ENCODE data around the gene GALNT2. TPM values are rescaled to one million over a fixed set of nuclear protein-coding genes. Genes with fewer than 3 reads are reported as not detected.

The GALNT2 gene
- total and polyA plus RNA-seq, 9 of the 15 experiments (the other 6 are each of a cell fraction or from before 2014, with no cell fraction given): 1.6 to 106 (median 51.9) TPM

DNA sequence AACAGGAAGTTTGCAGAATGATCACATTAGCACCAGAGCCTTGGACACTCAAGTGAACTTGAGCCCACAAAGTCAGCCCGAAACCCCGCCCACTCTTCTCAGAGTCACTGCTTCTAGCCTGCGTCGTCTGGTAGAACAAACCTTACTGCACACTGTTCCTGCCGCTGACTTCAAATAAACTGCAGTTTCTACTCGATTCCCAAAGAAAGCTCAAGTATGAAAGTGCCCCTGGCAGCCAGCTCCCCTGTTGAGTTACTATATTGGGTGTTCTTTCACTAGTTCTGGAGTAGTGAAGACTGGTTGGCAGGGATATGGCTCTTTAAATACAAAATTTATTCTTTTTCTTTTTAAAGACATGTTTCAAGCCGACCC is 164.7 kb downstream of the GALNT2 start:
- H3K27me3 ChIP-seq (ENCODE audit: control insufficient read depth in 2 of 2, insufficient read depth in 2 of 2, low read length in 2 of 2): no peaks in the 10 kb centered on the region
- 0 out of 2 replicates have a peak, but pooled peaks have one; percentile 11 for TF ChIP-seq MTA3 (IDR thresholded peaks at IDR 0.05; ENCODE audit: borderline replicate concordance)
- 0 out of 2 replicates have a peak, but pooled peaks have one; percentile 24 for TF ChIP-seq CXXC5 (CRISPR knock-in tag; IDR thresholded peaks at IDR 0.05)
- TF ChIP-seq YY1 (IDR thresholded peaks at IDR 0.05; ENCODE audit: borderline replicate concordance in 1 of 3, control insufficient read depth in 1 of 3, extremely low read depth in 1 of 3, insufficient read depth in 3 of 3, insufficient read length in 1 of 3, insufficient replicate concordance in 2 of 3, low read depth in 1 of 3, low read length in 2 of 3): peak in 1 of 3 experiments; percentile 21
- peak; percentile 33; the same call in 1 of the 2 replicates for TF ChIP-seq GABPA (tag; conservative IDR thresholded peaks at IDR 0.05; ENCODE audit: low read depth)
- peak; percentile 16; the same call in 1 of the 2 replicates for TF ChIP-seq PHF8 (IDR thresholded peaks at IDR 0.05; ENCODE audit: borderline replicate concordance, low read length)
- TF ChIP-seq ELF2 (CRISPR knock-in tag; IDR thresholded peaks at IDR 0.05): no peak
- 0 out of 2 replicates have a peak, but pooled peaks have one; percentile 8 for TF ChIP-seq ZNF592 (IDR thresholded peaks at IDR 0.05)
- no peak for TF ChIP-seq JUN (IDR thresholded peaks at IDR 0.05; ENCODE audit: borderline replicate concordance, low read depth, low read length)
- no peak for TF ChIP-seq JUN (CRISPR knock-in tag; IDR thresholded peaks at IDR 0.05; ENCODE audit: borderline replicate concordance)
- 0 out of 2 replicates have a peak, but pooled peaks have one; percentile 45 for TF ChIP-seq SP1 (CRISPR knock-in tag; IDR thresholded peaks at IDR 0.05)
- no peaks in the 10 kb centered on the region for H3K9me3 ChIP-seq (replicated peaks; ENCODE audit: control insufficient read depth, insufficient read depth, low read depth, low read length)
- H3K9ac ChIP-seq (ENCODE audit: insufficient read depth in 1 of 2, low read depth in 2 of 2, low read length in 2 of 2): peak overlapping the region in 1 of 2 experiments; percentile 6; a peak in 1 of 4 replicates
- peak overlapping the region; percentile 53; the same call in 1 of the 3 replicates for H3K27ac ChIP-seq (ENCODE audit: extremely low read depth, low read depth, low read length)
- peak in 2 of 4 experiments; percentile 40 to 75 for DNase-seq (ENCODE audit: extremely low read depth in 1 of 4, low spot score in 3 of 4)
- no peaks in the 10 kb centered on the region for H3K9me1 ChIP-seq (ENCODE audit: control insufficient read depth, insufficient read depth, low read length)
- peak overlapping the region; percentile 13; the same call in 1 of the 2 replicates for H2AFZ ChIP-seq (ENCODE audit: low read depth, low read length)
- H3K4me3 ChIP-seq: no peak overlapping the region
- 43% methylated on average over 7 of the region's 7 CpGs for WGBS (ENCODE audit: insufficient coverage, low coverage, missing lambda C conversion rate)
- no peaks in the 10 kb centered on the region for H4K20me1 ChIP-seq (replicated peaks; ENCODE audit: control insufficient read depth, insufficient read depth, low read length)
- CTCF ChIA-PET (ENCODE audit: low intra/inter-chr PET ratio): no interaction called here
- POLR2A ChIA-PET: interaction anchor here (0.5 to 1.3 kb wide), 3 partner anchors 13 to 979 kb away, joined by 3 to 4 read pairs (median 3); no protein-coding TSS in a partner anchor
- intact Hi-C loops (cut with micrococcal nuclease) (no loop called here), in situ Hi-C loops (cut with MboI) (no loop called here)
- H3K4me2 ChIP-seq (ENCODE audit: insufficient read depth, low read length): 0 out of 2 replicates have a peak overlapping the region, but pooled peaks have one; percentile 1
- H3K4me1 ChIP-seq (replicated peaks in 1 of 2; ENCODE audit: control insufficient read depth in 2 of 2, insufficient read depth in 2 of 2, low read length in 2 of 2): peaks cover 0 to 12% of the 10 kb centered on the region in 2 experiments; a peak in 4 of 5 replicates
- ATAC-seq: peak; percentile 92
- peaks cover 11% of the 10 kb centered on the region; the same call in 2 of the 3 replicates for H3K79me2 ChIP-seq (ENCODE audit: control insufficient read depth, insufficient read depth, low read length)
- FAIRE-seq: peak; percentile 55
- BruUV-seq (replicated peaks): no TSS peak
- peaks cover 25% of the 10 kb centered on the region; the same call in 2 of the 3 replicates for H3K36me3 ChIP-seq (ENCODE audit: control insufficient read depth, insufficient read depth, low read length)

All from K562 (cell line).